HG03175 (cell line): ENCODE results near the gene SHB.

ENCODE experiments used
- ATAC-seq: cut with Tn5 transposase; IDR thresholded peaks from one replicate; pipeline ENCODE4 v1.9.1; 2021; ENCODE audit warnings: mild to moderate bottlenecking, moderate library complexity; ENCODE audit not compliant: unreplicated experiment

SHB gene

GRCh38 chr9:37870799-37871176, 198.2 kb downstream of the SHB start:
- no peak for ATAC-seq

DNA sequence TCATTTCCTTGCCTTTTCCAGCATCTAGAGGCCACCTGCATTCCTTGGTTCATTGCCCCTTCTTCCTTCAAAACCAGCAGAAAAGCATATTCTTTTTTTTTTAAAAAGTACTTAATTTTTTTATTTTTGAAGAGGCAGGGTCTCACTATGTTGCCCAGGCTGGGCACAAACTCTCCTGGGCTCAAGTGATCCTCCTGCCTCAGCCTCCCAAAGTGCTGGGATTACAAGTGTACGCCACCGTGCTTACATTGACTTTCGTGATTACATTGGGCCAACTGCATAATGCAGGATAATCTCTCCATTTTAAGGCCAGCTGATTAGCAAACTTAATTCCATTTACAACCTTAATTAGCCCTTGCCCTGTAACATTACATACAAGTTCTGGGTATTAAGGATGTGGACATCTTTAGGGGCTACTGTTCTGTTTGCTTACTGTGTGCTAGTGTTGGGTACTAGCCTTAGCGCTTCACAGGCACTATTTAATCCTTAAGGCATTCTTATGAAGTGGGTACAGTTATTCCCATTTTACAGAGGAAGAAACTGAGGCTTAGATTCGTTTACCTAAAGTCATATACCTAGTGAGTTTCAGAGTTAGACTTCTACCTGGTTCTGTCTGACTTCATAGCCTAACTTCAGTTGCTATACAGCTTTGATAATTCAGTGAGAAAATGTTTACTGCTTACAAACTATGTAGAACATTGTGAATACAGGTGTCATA, 198.8 kb downstream of the SHB start:
- ATAC-seq: no peak
